Measurements from ENCODE around the gene UBE2D1. TPM values are rescaled to one million over a fixed set of nuclear protein-coding genes. Genes with fewer than 3 reads are reported as not detected.

UBE2D1 gene
- total and polyA plus RNA-seq, 2 of the 13 experiments (the other 11 are each of a cell fraction or from before 2014, with no cell fraction given): 6.2 to 13.8 TPM

GRCh38 chr10:58334817-58335305, at the start of gene UBE2D1 (continued):
- TF ChIP-seq FOXP4 (CRISPR knock-in tag; IDR thresholded peaks at IDR 0.05): peak; percentile 31; the same call in 1 of the 2 replicates
- TF ChIP-seq CEBPB (IDR thresholded peaks at IDR 0.05; ENCODE audit: borderline replicate concordance, low read depth, low read length): no peak
- peak; percentile 81; the same call in 1 of the 2 replicates for TF ChIP-seq GMEB1 (CRISPR knock-in tag; IDR thresholded peaks at IDR 0.05; ENCODE audit: borderline replicate concordance)
- peak; percentile 67; the same call in 1 of the 2 replicates for TF ChIP-seq MAF1 (CRISPR knock-in tag; IDR thresholded peaks at IDR 0.05; ENCODE audit: borderline replicate concordance)
- TF ChIP-seq HDAC1 (CRISPR knock-in tag; IDR thresholded peaks at IDR 0.05): 0 out of 2 replicates have a peak, but pooled peaks have one; percentile 40
- TF ChIP-seq ISX (CRISPR knock-in tag; conservative IDR thresholded peaks at IDR 0.05): 0 out of 2 replicates have a peak, but pooled peaks have one; percentile 70
- TF ChIP-seq TBL1XR1 (IDR thresholded peaks at IDR 0.05; ENCODE audit: borderline replicate concordance, low read length, partially characterized antibody): no peak
- TF ChIP-seq CBX2 (IDR thresholded peaks at IDR 0.05; ENCODE audit: low read depth, low read length): no peak
- TF ChIP-seq CBX2 (CRISPR knock-in tag; IDR thresholded peaks at IDR 0.05; ENCODE audit: low read depth): no peak
- no peak for TF ChIP-seq TEAD3 (CRISPR knock-in tag; optimal IDR thresholded peaks at IDR 0.05; ENCODE audit: borderline replicate concordance)
- no peak; the same call in 1 of the 2 replicates for TF ChIP-seq ZSCAN21 (CRISPR knock-in tag; IDR thresholded peaks at IDR 0.05; ENCODE audit: borderline replicate concordance)
- no peak for TF ChIP-seq ELF4 (CRISPR knock-in tag; IDR thresholded peaks at IDR 0.05; ENCODE audit: borderline replicate concordance)
- TF ChIP-seq THRA (CRISPR knock-in tag; IDR thresholded peaks at IDR 0.05; ENCODE audit: borderline replicate concordance): peak; percentile 40; the same call in 1 of the 2 replicates
- no peak for TF ChIP-seq KLF13 (CRISPR knock-in tag; IDR thresholded peaks at IDR 0.05)
- no peak; the same call in 1 of the 2 replicates for TF ChIP-seq GLI4 (CRISPR knock-in tag; IDR thresholded peaks at IDR 0.05; ENCODE audit: borderline replicate concordance)
- 0 out of 2 replicates have a peak, but pooled peaks have one; percentile 30 for TF ChIP-seq ELK4 (CRISPR knock-in tag; IDR thresholded peaks at IDR 0.05; ENCODE audit: borderline replicate concordance)
- no peak for TF ChIP-seq ATAD3A (CRISPR knock-in tag; IDR thresholded peaks at IDR 0.05)
- no peak for TF ChIP-seq ZBTB43 (CRISPR knock-in tag; conservative IDR thresholded peaks at IDR 0.05)
- no peak for TF ChIP-seq LCORL (IDR thresholded peaks at IDR 0.05)
- TF ChIP-seq LCORL (CRISPR knock-in tag; IDR thresholded peaks at IDR 0.05): 0 out of 2 replicates have a peak, but pooled peaks have one; percentile 24
- peak; percentile 85; the same call in 1 of the 2 replicates for TF ChIP-seq ZSCAN20 (CRISPR knock-in tag; IDR thresholded peaks at IDR 0.05; ENCODE audit: borderline replicate concordance)
- no peak for TF ChIP-seq ZNF670 (CRISPR knock-in tag; IDR thresholded peaks at IDR 0.05; ENCODE audit: borderline replicate concordance)

Data from HepG2 (cell line).